Measurements from ENCODE around the gene MAFG. TPM values are rescaled to one million over a fixed set of nuclear protein-coding genes. Genes with fewer than 3 reads are reported as not detected.

The MAFG gene
- total RNA-seq, 6 donors from 2014 or later, result 23.0 to 46.4 (median 28.8) TPM

DNA sequence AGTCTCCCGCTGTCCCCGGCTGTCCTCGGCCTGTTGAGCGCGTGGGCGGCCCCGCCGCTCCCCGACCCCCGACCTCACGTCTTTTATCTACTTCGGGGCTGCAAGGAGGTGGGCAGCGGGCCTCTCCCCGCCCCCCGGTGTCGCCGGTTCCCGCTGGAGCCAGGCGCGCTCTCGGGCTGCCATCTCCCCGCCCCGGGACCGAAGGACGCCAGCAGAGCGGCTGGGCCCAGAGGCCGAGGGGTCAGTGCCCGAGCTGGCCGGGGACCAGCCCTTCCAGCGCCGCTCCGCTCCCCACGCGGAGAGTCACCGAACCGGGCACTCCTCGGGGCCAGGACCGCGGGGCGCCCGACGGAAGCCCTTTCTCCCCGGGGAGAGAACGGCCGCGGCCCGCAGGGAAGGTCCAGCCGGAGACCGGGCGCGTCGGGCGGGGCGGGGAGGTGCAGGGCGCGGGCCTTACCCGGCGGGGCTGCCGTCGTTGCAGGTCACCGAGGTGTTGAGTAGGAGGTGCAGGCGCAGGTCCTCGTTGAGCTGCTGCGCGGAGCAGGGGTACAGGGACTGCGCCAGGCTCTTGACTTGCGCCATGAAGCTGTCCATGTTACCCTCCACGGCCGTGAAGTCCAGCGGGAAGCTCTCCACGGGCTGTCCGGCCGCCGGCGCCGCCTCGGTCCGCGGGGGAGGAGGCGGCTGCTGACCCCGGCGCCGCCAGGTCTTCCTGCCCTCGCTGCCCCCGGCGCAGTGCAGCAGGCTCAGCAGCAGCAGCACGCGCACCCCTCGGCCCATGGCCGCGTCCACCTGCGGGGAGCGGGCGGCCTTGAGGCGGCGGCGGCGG lies 32.8 kb upstream of the MAFG start:
- Histone ChIP-seq H3K27ac (peak overlapping the region in 1 of 4 donors; percentile 49), H3K9me3 (no peaks in the 10 kb centered on the region), H3K4me3 (peak overlapping the region in 3 of 4 donors; percentile 50 to 57 (median 52)), H3K4me1 (peaks cover 14 to 35% (median 21%) of the 10 kb centered on the region in 4 donors), H3K36me3 (no peaks in the 10 kb centered on the region), H3K27me3 (peaks cover 1 to 43% (median 17%) of the 10 kb centered on the region in 4 donors)
- 9 to 10% methylated on average over 2 to 21 of the region's 98 CpGs for WGBS, 2 donors
- no peak for TF ChIP-seq POLR2A (IDR thresholded peaks at IDR 0.05)
- TF ChIP-seq CTCF (IDR thresholded peaks at IDR 0.05), result no peak
- TF ChIP-seq POLR2AphosphoS5 (IDR thresholded peaks at IDR 0.05), result no peak
- no peak for TF ChIP-seq EP300 (IDR thresholded peaks at IDR 0.05)
- DNase-seq (no peak), ATAC-seq (ENCODE audit: low FRiP score in 2 of 2) (peak in 1 of 2 donors; percentile 2)

GRCh38 chr17:81959362-81960129 lies 32.0 kb upstream of the MAFG start:
- Histone ChIP-seq H3K4me3 (peak overlapping the region in 3 of 4 donors; percentile 50 to 57 (median 52)), H3K27me3 (peaks cover 1 to 43% (median 17%) of the 10 kb centered on the region in 4 donors), H3K27ac (peak overlapping the region in 1 of 4 donors; percentile 49), H3K4me1 (peaks cover 14 to 33% (median 21%) of the 10 kb centered on the region in 4 donors), H3K36me3 (no peaks in the 10 kb centered on the region), H3K9me3 (no peaks in the 10 kb centered on the region)
- ATAC-seq (ENCODE audit: low FRiP score in 2 of 2) (peak; percentile 72 to 90), DNase-seq (peak; percentile 79 to 97)
- TF ChIP-seq POLR2AphosphoS5 (IDR thresholded peaks at IDR 0.05), result no peak
- TF ChIP-seq CTCF (IDR thresholded peaks at IDR 0.05), result peak; percentile 79 to 100 (median 99)
- 0% methylated on average over 2 to 10 of the region's 112 CpGs for WGBS, 2 donors

- peaks cover 14 to 33% (median 21%) of the 10 kb centered on the region in 4 donors for H3K4me1 ChIP-seq
- H3K9me3 ChIP-seq, result no peaks in the 10 kb centered on the region
- peak overlapping the region in 2 of 4 donors; percentile 52 to 57 for H3K4me3 ChIP-seq
- ATAC-seq (ENCODE audit: low FRiP score in 2 of 2) (no peak), DNase-seq (no peak)
- H3K27me3 ChIP-seq, result peaks cover 1 to 43% (median 17%) of the 10 kb centered on the region in 4 donors
- TF ChIP-seq POLR2AphosphoS5 (IDR thresholded peaks at IDR 0.05) (no peak), CTCF (IDR thresholded peaks at IDR 0.05) (no peak), EP300 (IDR thresholded peaks at IDR 0.05) (no peak), POLR2A (IDR thresholded peaks at IDR 0.05) (no peak)
- 70 to 76% methylated on average over 10 to 15 of the region's 15 CpGs for whole genome bisulfite sequencing, 2 donors
- no peaks in the 10 kb centered on the region for H3K36me3 ChIP-seq
- no peak overlapping the region for H3K27ac ChIP-seq
Measured at GRCh38 chr17:81958633-81959342, 31.3 kb upstream of the MAFG start.

- Histone ChIP-seq H3K27ac (no peak overlapping the region), H3K4me1 (peaks cover 14 to 33% (median 21%) of the 10 kb centered on the region in 4 donors), H3K9me3 (no peaks in the 10 kb centered on the region), H3K4me3 (no peak overlapping the region), H3K27me3 (peaks cover 1 to 40% (median 17%) of the 10 kb centered on the region in 4 donors), H3K36me3 (no peaks in the 10 kb centered on the region)
- 86 to 91% methylated on average over 17 to 19 of the region's 19 CpGs for WGBS, 2 donors
- TF ChIP-seq POLR2AphosphoS5 (IDR thresholded peaks at IDR 0.05) (no peak), CTCF (IDR thresholded peaks at IDR 0.05) (no peak), EP300 (IDR thresholded peaks at IDR 0.05) (no peak), POLR2A (IDR thresholded peaks at IDR 0.05) (no peak)
- DNase-seq, result peak in 1 of 2 donors; percentile 64
- no peak for ATAC-seq (ENCODE audit: low FRiP score in 2 of 2)
Measured at GRCh38 chr17:81957691-81958432, 30.3 kb upstream of the MAFG start.

All from upper lobe of left lung (tissue), 6 donors.